HG02943 (cell line): Measurements from ENCODE around the gene HLA-DQB1.
"Not testable (repeated sequence)": the region's sequence is repeated elsewhere in the genome, so short reads cannot be mapped to it uniquely, and the experiment has no call there.

Source experiments
- ATAC-seq: cut with Tn5 transposase; IDR thresholded peaks from one replicate; pipeline ENCODE4 v1.9.1; 2021; ENCODE audit warnings: mild to moderate bottlenecking, low read depth, moderate library complexity; ENCODE audit not compliant: unreplicated experiment

Gene HLA-DQB1

DNA sequence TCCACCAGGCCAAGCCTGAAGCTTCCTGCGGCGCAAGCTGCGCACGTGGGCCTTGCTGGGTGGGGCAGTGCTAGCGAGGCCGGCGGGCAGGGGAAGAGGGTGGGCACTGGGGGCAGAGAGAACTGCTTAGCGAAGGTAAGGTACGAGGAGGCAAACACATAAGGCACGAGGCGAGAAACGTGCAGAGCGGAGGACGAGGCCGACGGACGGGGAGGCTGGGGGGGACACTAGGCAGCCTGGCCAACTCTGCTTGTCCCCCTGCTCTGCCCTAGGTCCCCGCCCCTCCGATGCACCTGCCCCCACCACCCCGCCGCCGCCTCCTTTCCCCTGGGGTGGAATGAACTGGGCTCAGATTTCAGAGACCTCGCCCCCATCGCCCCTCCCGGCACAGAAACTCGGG lies 2.1 kb downstream of the HLA-DQB1 start:
- ATAC-seq, result no peak

- no peak for ATAC-seq
Observed at GRCh38 chr6:32662836-32663235, 3.6 kb downstream of the HLA-DQB1 start.

DNA sequence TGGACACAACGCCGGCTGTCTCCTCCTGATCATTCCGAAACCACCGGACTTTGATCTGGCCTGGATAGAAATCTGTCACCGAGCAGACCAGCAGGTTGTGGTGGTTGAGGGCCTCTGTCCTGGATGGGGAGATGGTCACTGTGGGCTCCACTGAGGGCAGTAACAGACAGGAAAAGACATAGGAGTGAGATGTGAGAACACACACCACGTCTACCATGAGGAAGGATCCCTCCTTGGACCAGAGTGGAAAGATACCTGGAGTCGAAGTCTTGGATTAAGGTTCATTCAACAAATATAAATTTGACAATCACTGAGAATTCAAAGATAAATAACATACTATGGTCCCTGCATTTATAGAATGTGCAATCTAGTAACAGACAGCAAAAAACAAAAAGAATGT lies 4.4 kb downstream of the HLA-DQB1 start:
- ATAC-seq, result no peak

DNA sequence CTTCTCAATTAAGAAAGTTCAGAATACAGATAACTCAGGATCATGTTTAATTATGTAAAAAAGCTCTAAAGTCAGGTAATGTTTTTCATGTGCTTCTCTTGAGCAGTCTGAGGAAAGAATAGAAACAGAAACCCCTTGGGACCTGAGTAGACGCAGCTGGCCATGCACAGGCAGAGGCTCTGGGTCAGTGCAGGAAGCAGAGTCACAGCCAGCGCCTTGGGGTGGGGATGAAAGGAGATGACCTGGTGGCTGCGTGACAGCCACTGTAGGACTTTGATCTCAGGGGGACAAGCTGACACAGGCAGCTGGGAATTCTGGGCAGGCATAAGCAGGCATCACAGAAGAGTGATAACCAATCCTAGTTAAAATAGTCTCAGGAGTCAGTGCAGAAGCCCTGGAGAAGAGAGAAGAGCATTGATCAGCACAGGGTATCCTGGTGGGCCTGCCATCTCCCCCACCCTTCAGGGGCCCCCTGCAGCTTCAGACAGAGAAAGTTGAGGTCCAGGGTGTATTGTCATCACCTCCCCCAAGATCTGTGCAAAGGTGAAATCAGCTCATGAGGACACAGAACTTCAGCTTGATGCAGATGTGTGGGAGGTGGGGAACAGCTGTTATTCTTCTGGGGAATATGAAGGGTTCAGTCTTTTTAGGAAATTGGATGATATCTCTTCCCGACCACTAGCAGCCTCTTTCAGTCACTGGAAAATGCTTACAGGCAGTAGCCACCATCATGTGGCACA lies 6.4 kb downstream of the HLA-DQB1 start:
- peak; percentile 68 for ATAC-seq

DNA sequence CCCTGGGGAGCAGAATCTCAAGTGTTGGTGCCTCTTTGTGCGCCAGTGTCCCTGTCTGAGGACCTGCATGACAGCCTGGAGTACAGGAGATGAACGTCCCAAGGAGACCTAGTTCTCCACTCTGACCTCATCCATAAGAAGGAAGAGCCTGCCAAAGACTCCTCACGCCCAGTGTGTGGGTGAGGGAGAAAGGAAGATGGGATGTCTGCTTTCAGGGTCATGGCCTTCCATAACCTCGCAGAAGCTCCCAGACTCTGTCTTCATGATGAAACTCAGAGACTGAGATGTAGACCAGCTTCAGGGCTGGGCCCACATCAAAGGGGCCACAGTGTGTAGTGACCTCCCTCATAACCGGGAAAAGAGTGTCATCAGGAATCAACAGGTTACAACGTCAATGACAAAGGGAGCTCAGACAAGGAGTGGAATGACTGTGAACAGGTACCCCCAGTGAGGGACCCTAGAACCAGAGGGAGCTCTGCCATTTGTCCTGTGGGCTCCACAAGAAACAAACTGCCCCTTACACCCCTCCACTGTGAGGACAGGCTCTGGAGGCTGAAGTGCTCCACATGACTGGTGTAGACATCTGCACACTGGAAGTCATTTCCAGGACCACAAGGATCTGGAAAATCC lies 8.1 kb downstream of the HLA-DQB1 start:
- ATAC-seq, result no peak

- ATAC-seq, result not testable (repeated sequence)
Observed at GRCh38 chr6:32657819-32658218, 8.6 kb downstream of the HLA-DQB1 start.

DNA sequence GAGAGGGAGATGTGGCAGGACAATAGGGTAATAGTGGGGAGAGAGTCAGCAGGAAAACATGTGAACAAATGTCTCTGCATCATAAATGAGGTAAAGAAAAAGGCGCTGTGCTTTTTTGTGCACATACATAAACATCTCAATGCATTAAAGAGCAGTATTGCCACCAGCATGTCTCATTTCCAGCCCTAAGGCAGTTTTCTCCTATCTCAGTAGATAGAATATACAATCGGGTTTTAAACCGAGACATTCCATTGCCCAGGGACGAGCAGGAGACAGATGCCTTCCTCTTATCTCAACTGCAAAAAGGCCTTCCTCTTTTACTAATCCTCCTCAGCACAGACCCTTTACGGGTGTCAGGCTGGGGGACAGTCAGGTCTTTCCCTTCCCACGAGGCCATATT lies 9.1 kb downstream of the HLA-DQB1 start:
- ATAC-seq, result not testable (repeated sequence)

DNA sequence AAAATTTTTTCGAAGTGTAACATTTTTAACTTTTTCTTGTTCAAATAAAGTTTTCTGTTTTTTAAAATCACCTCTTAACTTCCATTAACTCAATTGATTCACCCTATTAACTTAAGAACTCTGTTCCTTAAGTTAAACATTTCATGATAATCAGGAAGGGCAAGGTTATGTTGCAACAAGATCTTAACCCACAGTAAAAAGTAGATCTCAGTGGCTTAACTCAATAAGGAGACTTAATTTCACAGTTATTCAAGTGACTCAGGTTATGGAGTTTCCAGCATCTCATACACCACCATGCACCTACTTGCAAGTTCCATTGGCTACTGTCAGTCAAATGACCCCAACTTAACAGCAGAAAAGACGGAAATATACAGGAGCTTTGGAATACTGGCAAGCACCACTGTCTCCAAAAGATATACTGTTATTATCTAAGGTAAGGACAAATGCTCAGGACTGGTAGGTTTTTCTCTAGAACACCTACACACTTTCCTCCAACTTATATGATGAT lies 11.2 kb downstream of the HLA-DQB1 start:
- no peak for ATAC-seq

- no peak for ATAC-seq
Observed at GRCh38 chr6:32645047-32645703, 21.3 kb downstream of the HLA-DQB1 start.

- no peak for ATAC-seq
Observed at GRCh38 chr6:32643904-32644303, 22.6 kb downstream of the HLA-DQB1 start.

DNA sequence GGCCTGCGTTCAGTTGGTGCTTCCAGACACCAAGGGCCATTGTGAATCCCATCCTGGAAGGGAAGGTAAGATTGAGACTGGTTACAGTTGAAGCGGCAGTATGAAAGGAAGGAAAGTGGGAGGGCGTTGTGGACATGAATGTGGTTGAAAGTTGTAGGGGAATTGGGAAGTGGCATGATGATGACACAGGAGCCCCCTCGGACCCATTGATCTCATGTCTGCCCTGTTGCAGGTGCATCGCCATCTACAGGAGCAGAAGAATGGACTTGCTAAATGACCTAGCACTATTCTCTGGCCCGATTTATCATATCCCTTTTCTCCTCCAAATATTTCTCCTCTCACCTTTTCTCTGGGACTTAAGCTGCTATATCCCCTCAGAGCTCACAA lies 23.7 kb downstream of the HLA-DQB1 start:
- no peak for ATAC-seq

GRCh38 chr6:32641785-32642719 lies 24.4 kb downstream of the HLA-DQB1 start:
- ATAC-seq, result not testable (repeated sequence)

DNA sequence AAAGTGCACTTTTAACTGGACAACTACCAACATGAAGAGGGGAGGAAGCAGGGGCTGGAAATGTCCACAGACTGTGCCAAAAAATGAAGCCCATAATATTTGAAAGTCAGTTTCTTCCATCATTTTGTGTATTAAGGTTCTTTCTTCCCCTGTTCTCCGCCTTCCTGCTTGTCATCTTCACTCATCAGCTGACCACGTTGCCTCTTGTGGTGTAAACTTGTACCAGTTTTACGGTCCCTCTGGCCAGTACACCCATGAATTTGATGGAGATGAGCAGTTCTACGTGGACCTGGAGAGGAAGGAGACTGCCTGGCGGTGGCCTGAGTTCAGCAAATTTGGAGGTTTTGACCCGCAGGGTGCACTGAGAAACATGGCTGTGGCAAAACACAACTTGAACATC lies 25.3 kb downstream of the HLA-DQB1 start:
- ATAC-seq, result no peak

- no peak for ATAC-seq
Observed at GRCh38 chr6:32639440-32640394, 26.7 kb downstream of the HLA-DQB1 start.

- no peak for ATAC-seq
Observed at GRCh38 chr6:32638532-32639219, 27.8 kb downstream of the HLA-DQB1 start.

DNA sequence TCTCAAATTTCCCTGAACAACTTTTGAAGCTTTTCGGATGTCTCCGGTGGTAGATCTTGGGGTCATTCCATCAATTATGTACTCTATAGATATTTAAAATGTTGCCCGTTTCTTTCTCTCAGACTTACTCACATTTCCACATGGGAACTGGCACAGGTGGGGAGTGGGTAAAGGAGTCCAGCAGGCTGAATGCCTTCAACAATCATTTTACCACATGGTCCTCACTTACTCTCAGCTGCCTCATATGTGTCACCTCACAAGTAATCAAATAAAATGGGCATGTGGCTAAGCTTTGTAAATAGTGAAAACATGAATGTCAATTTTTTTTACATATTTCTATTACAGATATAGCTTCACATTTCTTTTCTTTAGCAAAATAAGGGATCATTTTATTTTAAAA lies 28.6 kb downstream of the HLA-DQB1 start:
- ATAC-seq, result no peak

DNA sequence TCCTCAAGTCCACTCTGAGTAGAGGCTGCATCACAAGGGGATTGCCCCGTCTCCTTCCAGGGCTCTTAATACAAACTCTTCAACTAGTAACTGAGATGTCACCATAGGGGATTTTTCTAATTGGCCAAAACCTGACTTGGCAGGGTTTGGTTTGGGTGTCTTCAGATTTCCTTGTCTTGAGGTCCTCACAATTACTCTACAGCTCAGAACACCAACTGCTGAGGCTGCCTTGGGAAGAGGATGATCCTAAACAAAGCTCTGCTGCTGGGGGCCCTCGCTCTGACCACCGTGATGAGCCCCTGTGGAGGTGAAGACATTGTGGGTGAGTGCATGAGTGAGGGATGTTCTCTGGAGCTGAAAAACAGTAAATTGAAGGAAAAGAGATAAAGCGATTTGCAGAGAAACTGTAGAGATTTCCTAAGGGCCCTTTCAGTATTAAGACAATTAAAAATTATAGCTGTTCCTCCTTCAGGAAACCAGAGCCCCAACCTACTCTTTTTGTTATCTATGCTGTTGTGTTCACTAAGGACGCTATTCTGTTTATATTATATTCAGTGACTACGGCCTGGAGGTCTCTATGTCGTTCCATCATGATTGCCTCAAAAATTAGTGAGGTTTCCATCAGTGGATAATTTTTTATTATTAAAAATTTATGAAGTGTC lies 29.1 kb downstream of the HLA-DQB1 start, which contains the start of gene HLA-DQA1:
Gene HLA-DQA1, plus strand, starts transcription at position 188 of the 662 bp plus-strand sequence. Its CDS starts 53 bp downstream, at position 241.
- ATAC-seq, result peak; percentile 64

- ATAC-seq, result no peak
Observed at GRCh38 chr6:32635526-32636123, 30.8 kb downstream of the HLA-DQB1 start.
